HUES48 (cell line): ENCODE measurements around the gene STK35.

ENCODE experiments used
- H3K27ac ChIP-seq: one replicate; pipeline ENCODE4 v1.7.0; 2013; ENCODE audit warnings: low read depth, low read length, inconsistent platforms
- H3K27me3 ChIP-seq: 2 replicates; pipeline ENCODE4 v1.6.1; 2013; ENCODE audit warnings: mild to moderate bottlenecking, low read length; ENCODE audit not compliant: control insufficient read depth, insufficient read depth
- H3K36me3 ChIP-seq: 2 replicates; pipeline ENCODE4 v1.6.1; 2013; ENCODE audit warnings: low read length; ENCODE audit not compliant: control insufficient read depth, insufficient read depth
- H3K4me1 ChIP-seq: 2 replicates; pipeline ENCODE4 v1.6.1; 2013; ENCODE audit warnings: mild to moderate bottlenecking, low read length; ENCODE audit not compliant: control insufficient read depth, insufficient read depth
- H3K4me3 ChIP-seq: 2 replicates; pipeline ENCODE4 v1.5.1; 2013; ENCODE audit warnings: mild to moderate bottlenecking, low read depth, low read length
- H3K9ac ChIP-seq: 2 replicates; pipeline ENCODE4 v1.6.1; 2013; ENCODE audit warnings: mild to moderate bottlenecking, low read depth, low read length, moderate library complexity
- H3K9me3 ChIP-seq: 2 replicates; pipeline ENCODE4 v1.6.1; 2013; ENCODE audit warnings: low read length; ENCODE audit not compliant: control insufficient read depth, insufficient read depth

Gene STK35

GRCh38 chr20:2108498-2108897, 6.9 kb downstream of the STK35 start:
- H3K27me3 ChIP-seq, result no peaks in the 10 kb centered on the region
- H3K9ac ChIP-seq, result no peak overlapping the region
- peaks cover 10% of the 10 kb centered on the region; the same call in 1 of the 2 replicates for H3K4me1 ChIP-seq
- H3K27ac ChIP-seq, result no peak overlapping the region
- peaks cover 51% of the 10 kb centered on the region for H3K36me3 ChIP-seq
- no peaks in the 10 kb centered on the region for H3K9me3 ChIP-seq
- no peak overlapping the region for H3K4me3 ChIP-seq

DNA sequence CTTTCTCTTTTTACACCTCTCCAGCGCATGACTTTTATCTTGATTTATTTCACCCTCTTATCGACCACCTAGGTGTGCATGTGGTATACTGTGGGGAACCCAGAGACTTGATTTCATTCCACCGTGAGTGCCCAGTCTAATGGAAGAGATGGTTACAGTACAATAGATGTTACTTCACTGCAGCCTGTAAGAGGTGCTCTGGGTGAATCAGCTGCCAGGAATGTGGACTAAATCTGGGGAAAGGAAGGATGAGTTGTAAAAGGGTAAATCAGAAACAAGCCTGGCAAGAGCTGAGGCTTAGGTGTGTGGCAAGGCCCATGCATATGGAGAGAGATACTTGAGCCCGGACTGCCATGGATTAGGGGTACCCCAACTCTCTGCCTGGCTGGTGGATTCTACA, 7.4 kb downstream of the STK35 start:
- Histone ChIP-seq H3K36me3 (peaks cover 51% of the 10 kb centered on the region), H3K27ac (peak overlapping the region; percentile 29), H3K27me3 (no peaks in the 10 kb centered on the region), H3K4me1 (peaks cover 7% of the 10 kb centered on the region; the same call in 1 of the 2 replicates), H3K4me3 (no peak overlapping the region), H3K9me3 (no peaks in the 10 kb centered on the region), H3K9ac (no peak overlapping the region)

DNA sequence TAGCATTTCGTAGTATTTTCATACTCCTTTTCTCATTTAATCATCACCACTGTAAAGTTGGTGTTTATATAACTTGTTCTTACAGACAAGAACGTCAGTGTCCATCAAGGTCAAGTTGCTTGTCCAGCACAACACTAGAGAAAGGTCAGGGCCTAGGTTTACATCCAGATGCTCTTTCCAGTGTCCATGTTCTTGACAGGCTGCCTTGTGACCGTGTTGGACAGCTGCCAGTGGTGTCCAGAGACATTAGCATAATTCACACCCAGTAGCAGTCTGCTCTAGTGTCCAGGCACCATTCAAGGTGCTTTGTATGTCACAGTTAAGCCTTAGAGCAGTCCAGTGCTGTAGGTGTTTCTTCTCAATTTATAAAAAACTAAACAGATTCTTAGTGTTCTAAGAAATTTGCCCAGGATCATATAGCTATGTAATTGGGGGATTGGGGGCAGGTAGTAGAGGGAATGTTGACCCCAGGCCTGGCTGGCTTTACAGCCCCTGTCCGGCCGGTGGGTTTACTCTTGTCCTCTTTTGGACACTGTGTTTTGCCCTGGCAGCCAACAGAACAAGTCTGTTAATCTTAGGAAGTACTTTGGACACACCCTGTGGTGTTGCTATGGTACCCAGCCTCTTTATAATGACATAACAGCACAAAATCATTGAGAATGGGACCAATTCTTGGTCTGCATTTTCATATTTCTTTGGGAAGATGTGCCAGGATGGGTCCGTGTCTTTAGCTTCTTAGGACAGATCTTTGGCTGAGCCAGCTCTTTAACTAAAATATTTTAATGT, 8.0 kb downstream of the STK35 start:
- Histone ChIP-seq H3K36me3 (peaks cover 51% of the 10 kb centered on the region), H3K9me3 (no peaks in the 10 kb centered on the region), H3K4me1 (peaks cover 6% of the 10 kb centered on the region; the same call in 1 of the 2 replicates), H3K9ac (no peak overlapping the region), H3K4me3 (no peak overlapping the region), H3K27me3 (no peaks in the 10 kb centered on the region), H3K27ac (peak overlapping the region; percentile 29)

DNA sequence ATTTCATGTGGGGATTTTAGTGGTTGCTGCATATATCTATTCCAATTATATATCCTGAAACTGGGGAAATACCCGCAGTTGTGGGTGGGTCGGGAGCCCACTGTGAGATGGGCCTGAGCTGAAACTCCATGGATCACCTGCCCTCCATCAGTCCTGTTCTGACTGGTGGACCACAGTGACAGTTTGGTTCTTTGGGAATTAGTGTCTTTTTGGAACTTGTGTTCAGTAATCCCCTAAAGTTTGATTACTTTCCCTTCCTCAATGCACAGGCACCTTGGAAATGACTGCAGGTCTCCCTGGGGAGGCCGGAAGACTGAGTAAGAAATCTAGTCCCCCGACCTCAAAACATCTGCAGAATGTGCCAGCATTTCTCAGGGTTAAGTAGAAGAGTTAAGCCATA, 11.3 kb downstream of the STK35 start:
- no peak overlapping the region for H3K9ac ChIP-seq
- H3K9me3 ChIP-seq, result no peaks in the 10 kb centered on the region
- peaks cover 50% of the 10 kb centered on the region for H3K36me3 ChIP-seq
- no peak overlapping the region for H3K27ac ChIP-seq
- no peak overlapping the region for H3K4me3 ChIP-seq
- no peaks in the 10 kb centered on the region for H3K4me1 ChIP-seq
- no peaks in the 10 kb centered on the region for H3K27me3 ChIP-seq

DNA sequence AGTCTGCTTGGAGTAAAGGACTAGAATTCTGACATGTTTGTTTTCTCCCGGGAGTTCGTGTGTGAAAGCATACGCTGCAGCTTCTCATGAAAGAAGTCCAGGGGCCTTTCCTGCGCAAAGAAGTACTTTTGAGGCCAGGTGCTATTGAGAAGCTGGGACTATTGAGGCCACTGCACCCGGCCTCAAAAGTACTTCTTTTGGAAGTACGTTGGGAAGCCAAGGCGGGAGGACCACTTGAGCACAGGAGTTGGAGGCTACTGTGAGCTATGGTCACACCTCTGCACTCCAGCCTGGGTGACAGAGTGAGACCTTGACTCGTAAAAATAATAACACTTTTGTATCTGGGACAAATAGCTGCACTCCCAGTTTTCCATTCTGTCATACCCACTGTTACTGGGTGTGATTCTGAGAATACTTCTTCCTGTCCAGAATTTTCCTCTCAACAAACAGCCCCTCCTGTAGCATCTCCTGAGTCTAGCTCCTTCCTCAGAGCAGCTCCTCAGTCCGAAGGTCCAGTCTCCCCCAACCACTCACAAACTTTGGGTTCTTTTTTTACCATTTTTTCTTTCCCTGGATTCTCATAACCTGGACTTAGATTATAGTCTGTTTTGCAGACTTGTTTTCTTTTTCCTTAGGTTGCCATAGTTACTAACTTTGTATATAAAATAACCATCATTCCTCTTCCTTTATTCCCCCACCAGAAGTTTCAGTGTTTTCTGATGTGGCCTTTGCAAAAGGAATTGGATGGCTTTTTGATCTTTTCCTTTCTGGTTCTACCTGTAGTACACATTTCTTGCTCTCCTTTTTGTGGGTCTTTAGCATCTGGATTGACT, 12.7 kb downstream of the STK35 start:
- peaks cover 55% of the 10 kb centered on the region for H3K36me3 ChIP-seq
- no peak overlapping the region for H3K9ac ChIP-seq
- no peaks in the 10 kb centered on the region for H3K4me1 ChIP-seq
- H3K9me3 ChIP-seq, result no peaks in the 10 kb centered on the region
- H3K4me3 ChIP-seq, result no peak overlapping the region
- no peaks in the 10 kb centered on the region for H3K27me3 ChIP-seq
- no peak overlapping the region for H3K27ac ChIP-seq

DNA sequence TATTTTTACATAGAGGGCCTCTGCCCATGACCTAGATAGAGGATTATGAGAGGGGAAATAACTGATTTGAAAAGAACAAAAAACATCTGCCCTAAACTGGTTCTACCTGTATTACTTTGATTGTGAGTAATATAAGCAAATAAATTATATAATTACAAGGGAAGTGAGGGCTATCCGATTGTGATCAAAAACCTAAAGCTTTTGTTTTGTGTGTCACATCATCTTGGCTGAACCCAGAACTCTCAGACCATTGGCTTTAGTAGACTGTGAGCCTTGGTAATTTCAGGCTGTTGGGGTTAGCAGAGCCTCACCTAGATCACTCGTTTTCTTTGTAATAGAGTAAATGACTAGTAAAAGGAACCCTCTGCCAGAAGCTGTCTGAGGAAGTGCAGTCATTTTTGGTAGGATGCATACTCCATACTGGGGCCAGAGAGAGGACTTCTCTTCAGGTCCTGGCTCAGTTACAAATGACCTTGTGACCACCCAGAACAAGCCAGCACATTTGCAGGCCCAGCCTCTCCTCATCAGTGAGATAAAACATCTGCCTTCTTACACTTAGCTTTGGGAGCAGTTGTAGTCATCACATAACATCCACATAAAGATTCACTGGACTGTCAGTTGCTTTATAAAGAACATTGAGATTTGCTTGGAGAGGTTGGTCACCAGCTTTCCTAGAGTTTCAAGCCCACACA, 13.5 kb downstream of the STK35 start:
- no peak overlapping the region for H3K27ac ChIP-seq
- H3K9ac ChIP-seq, result no peak overlapping the region
- H3K27me3 ChIP-seq, result no peaks in the 10 kb centered on the region
- no peaks in the 10 kb centered on the region for H3K4me1 ChIP-seq
- H3K4me3 ChIP-seq, result no peak overlapping the region
- no peaks in the 10 kb centered on the region for H3K9me3 ChIP-seq
- H3K36me3 ChIP-seq, result peaks cover 57% of the 10 kb centered on the region

GRCh38 chr20:2116170-2116940, 14.7 kb downstream of the STK35 start:
- H3K27me3 ChIP-seq, result no peaks in the 10 kb centered on the region
- no peak overlapping the region for H3K9ac ChIP-seq
- no peaks in the 10 kb centered on the region for H3K9me3 ChIP-seq
- H3K4me1 ChIP-seq, result no peaks in the 10 kb centered on the region
- H3K4me3 ChIP-seq, result no peak overlapping the region
- no peak overlapping the region for H3K27ac ChIP-seq
- H3K36me3 ChIP-seq, result peaks cover 56% of the 10 kb centered on the region

GRCh38 chr20:2118783-2119182, 17.2 kb downstream of the STK35 start:
- no peak overlapping the region for H3K9ac ChIP-seq
- H3K9me3 ChIP-seq, result no peaks in the 10 kb centered on the region
- no peaks in the 10 kb centered on the region for H3K27me3 ChIP-seq
- peaks cover 51% of the 10 kb centered on the region for H3K36me3 ChIP-seq
- no peak overlapping the region for H3K4me3 ChIP-seq
- no peak overlapping the region for H3K27ac ChIP-seq
- no peaks in the 10 kb centered on the region for H3K4me1 ChIP-seq

- Histone ChIP-seq H3K9ac (no peak overlapping the region), H3K27ac (no peak overlapping the region), H3K9me3 (no peaks in the 10 kb centered on the region), H3K4me3 (no peak overlapping the region), H3K36me3 (peaks cover 29% of the 10 kb centered on the region), H3K27me3 (no peaks in the 10 kb centered on the region), H3K4me1 (no peaks in the 10 kb centered on the region)
Observed at GRCh38 chr20:2122936-2123335, 21.3 kb downstream of the STK35 start.

GRCh38 chr20:2123720-2124119, 22.1 kb downstream of the STK35 start:
- Histone ChIP-seq H3K4me3 (no peak overlapping the region), H3K27ac (no peak overlapping the region), H3K36me3 (peaks cover 23% of the 10 kb centered on the region), H3K4me1 (no peaks in the 10 kb centered on the region), H3K27me3 (no peaks in the 10 kb centered on the region), H3K9me3 (no peaks in the 10 kb centered on the region), H3K9ac (no peak overlapping the region)
